ENCODE data around the gene RNF111. TPM values are rescaled to one million over a fixed set of nuclear protein-coding genes. Genes with fewer than 3 reads are reported as not detected.

RNF111 gene
- 24.4 and 24.5 TPM in 2 replicates for total RNA-seq (2014; rRNA removed; shearing (Covaris generic))
- 12.8 and 14.4 TPM in 2 replicates for polyA plus RNA-seq (2016; fragmentation: Nextera tagmentation; extraction: Ambion mirVana)
- long read RNA-seq, partial matches to known transcripts, result 3 of 6 reads
- long read RNA-seq, other reads (novel, unspliced or antisense), result 3 of 6 reads

DNA sequence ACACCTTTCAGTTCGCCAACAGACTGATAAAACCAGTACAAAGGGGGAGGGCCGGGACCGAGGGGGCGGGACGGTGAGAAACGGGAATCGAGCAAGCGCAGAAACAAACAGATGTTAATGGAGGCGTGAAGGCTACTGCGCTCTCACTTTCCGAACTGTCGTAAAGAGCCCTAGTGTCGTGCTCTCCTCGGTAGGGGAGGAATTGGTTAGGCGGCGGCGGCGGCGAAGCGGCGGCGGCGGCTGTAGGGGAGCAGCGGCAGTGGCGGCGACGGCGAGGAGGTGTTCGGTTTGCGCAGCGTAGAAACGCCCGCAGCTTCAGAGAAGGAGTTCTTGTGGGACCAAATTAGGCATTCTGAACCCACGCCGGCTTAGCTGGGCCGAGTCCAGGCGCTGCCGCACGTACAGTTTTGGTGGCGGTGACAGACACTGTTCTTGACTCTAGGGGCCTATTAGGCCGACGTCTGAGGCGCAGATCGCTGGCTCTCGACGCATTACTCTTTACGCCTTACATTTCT, at the start of gene RNF111:
Gene RNF111 (plus strand): TSS at position 173 of the 515 bp plus-strand sequence. CDS start 43,160 bp downstream, outside the sequence.
- Histone ChIP-seq H3K27me3 (ENCODE audit: insufficient read depth) (no peaks in the 10 kb centered on the region), H3K9me2 (ENCODE audit: insufficient read depth) (no peaks in the 10 kb centered on the region), H3K79me2 (replicated peaks; ENCODE audit: insufficient read depth) (peaks cover 46% of the 10 kb centered on the region), H3F3A (replicated peaks; ENCODE audit: low read depth) (no peaks in the 10 kb centered on the region), H3K4me1 (ENCODE audit: insufficient read depth) (peaks cover 7% of the 10 kb centered on the region), H3K36me3 (ENCODE audit: insufficient read depth) (no peaks in the 10 kb centered on the region), H3K4me2 (peak within 1 kb of the TSS; percentile 95), H3K4me3 (peak within 1 kb of the TSS; percentile 90), H2AFZ (peak within 1 kb of the TSS; percentile 95), H4K20me1 (replicated peaks; ENCODE audit: insufficient read depth) (peaks cover 22% of the 10 kb centered on the region), H3K27ac (ENCODE audit: low read depth) (peak within 1 kb of the TSS; percentile 87)
- peak; percentile 98 for DNase-seq (ENCODE audit: low spot score)
- ATAC-seq, result peak; percentile 79
- Mint-ChIP-seq H3K27me3 (ENCODE audit: insufficient read depth, low read depth, poor library complexity) (peaks cover 5% of the 10 kb centered on the region), H3K4me3 (peak within 1 kb of the TSS; percentile 98), H3K36me3 (ENCODE audit: low read depth) (peaks cover 6% of the 10 kb centered on the region; the same call in 2 of the 3 replicates), H3K9me3 (no peaks in the 10 kb centered on the region), H3K4me1 (peaks cover 29% of the 10 kb centered on the region), H3K27ac (peak within 1 kb of the TSS; percentile 96)
- TF ChIP-seq, protein P1, sequence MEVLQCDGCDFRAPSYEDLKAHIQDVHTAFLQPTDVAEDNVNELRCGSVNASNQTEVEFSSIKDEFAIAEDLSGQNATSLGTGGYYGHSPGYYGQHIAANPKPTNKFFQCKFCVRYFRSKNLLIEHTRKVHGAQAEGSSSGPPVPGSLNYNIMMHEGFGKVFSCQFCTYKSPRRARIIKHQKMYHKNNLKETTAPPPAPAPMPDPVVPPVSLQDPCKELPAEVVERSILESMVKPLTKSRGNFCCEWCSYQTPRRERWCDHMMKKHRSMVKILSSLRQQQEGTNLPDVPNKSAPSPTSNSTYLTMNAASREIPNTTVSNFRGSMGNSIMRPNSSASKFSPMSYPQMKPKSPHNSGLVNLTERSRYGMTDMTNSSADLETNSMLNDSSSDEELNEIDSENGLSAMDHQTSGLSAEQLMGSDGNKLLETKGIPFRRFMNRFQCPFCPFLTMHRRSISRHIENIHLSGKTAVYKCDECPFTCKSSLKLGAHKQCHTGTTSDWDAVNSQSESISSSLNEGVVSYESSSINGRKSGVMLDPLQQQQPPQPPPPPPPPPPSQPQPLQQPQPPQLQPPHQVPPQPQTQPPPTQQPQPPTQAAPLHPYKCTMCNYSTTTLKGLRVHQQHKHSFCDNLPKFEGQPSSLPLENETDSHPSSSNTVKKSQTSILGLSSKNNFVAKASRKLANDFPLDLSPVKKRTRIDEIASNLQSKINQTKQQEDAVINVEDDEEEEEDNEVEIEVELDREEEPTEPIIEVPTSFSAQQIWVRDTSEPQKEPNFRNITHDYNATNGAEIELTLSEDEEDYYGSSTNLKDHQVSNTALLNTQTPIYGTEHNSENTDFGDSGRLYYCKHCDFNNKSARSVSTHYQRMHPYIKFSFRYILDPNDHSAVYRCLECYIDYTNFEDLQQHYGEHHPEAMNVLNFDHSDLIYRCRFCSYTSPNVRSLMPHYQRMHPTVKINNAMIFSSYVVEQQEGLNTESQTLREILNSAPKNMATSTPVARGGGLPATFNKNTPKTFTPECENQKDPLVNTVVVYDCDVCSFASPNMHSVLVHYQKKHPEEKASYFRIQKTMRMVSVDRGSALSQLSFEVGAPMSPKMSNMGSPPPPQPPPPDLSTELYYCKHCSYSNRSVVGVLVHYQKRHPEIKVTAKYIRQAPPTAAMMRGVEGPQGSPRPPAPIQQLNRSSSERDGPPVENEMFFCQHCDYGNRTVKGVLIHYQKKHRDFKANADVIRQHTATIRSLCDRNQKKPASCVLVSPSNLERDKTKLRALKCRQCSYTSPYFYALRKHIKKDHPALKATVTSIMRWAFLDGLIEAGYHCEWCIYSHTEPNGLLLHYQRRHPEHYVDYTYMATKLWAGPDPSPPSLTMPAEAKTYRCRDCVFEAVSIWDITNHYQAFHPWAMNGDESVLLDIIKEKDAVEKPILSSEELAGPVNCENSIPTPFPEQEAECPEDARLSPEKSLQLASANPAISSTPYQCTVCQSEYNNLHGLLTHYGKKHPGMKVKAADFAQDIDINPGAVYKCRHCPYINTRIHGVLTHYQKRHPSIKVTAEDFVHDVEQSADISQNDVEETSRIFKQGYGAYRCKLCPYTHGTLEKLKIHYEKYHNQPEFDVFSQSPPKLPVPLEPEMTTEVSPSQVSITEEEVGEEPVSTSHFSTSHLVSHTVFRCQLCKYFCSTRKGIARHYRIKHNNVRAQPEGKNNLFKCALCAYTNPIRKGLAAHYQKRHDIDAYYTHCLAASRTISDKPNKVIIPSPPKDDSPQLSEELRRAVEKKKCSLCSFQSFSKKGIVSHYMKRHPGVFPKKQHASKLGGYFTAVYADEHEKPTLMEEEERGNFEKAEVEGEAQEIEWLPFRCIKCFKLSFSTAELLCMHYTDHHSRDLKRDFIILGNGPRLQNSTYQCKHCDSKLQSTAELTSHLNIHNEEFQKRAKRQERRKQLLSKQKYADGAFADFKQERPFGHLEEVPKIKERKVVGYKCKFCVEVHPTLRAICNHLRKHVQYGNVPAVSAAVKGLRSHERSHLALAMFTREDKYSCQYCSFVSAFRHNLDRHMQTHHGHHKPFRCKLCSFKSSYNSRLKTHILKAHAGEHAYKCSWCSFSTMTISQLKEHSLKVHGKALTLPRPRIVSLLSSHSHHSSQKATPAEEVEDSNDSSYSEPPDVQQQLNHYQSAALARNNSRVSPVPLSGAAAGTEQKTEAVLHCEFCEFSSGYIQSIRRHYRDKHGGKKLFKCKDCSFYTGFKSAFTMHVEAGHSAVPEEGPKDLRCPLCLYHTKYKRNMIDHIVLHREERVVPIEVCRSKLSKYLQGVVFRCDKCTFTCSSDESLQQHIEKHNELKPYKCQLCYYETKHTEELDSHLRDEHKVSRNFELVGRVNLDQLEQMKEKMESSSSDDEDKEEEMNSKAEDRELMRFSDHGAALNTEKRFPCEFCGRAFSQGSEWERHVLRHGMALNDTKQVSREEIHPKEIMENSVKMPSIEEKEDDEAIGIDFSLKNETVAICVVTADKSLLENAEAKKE (CRISPR knock-in tag; IDR thresholded peaks at IDR 0.05), result no peak
- no peak for TF ChIP-seq NANOG (IDR thresholded peaks at IDR 0.05; ENCODE audit: borderline replicate concordance)
- TF ChIP-seq, protein P2, sequence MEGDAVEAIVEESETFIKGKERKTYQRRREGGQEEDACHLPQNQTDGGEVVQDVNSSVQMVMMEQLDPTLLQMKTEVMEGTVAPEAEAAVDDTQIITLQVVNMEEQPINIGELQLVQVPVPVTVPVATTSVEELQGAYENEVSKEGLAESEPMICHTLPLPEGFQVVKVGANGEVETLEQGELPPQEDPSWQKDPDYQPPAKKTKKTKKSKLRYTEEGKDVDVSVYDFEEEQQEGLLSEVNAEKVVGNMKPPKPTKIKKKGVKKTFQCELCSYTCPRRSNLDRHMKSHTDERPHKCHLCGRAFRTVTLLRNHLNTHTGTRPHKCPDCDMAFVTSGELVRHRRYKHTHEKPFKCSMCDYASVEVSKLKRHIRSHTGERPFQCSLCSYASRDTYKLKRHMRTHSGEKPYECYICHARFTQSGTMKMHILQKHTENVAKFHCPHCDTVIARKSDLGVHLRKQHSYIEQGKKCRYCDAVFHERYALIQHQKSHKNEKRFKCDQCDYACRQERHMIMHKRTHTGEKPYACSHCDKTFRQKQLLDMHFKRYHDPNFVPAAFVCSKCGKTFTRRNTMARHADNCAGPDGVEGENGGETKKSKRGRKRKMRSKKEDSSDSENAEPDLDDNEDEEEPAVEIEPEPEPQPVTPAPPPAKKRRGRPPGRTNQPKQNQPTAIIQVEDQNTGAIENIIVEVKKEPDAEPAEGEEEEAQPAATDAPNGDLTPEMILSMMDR (conservative IDR thresholded peaks at IDR 0.05; ENCODE audit: low read depth in 2 of 2), result no peak
- no peak for TF ChIP-seq JUNB (IDR thresholded peaks at IDR 0.05; ENCODE audit: unreplicated experiment)
- peak; percentile 90 for TF ChIP-seq POLR2AphosphoS5 (IDR thresholded peaks at IDR 0.05; ENCODE audit: low read depth)
- TF ChIP-seq, protein P3, sequence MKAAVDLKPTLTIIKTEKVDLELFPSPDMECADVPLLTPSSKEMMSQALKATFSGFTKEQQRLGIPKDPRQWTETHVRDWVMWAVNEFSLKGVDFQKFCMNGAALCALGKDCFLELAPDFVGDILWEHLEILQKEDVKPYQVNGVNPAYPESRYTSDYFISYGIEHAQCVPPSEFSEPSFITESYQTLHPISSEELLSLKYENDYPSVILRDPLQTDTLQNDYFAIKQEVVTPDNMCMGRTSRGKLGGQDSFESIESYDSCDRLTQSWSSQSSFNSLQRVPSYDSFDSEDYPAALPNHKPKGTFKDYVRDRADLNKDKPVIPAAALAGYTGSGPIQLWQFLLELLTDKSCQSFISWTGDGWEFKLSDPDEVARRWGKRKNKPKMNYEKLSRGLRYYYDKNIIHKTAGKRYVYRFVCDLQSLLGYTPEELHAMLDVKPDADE (IDR thresholded peaks at IDR 0.05), result no peak

All from GM23338 (cell line).